GM12873 (cell line): ENCODE data around the gene RB1.

ENCODE experiments used
- TF ChIP-seq, protein P1 (sequence below): IDR thresholded peaks from 2 replicates; pipeline ENCODE4 v1.5.1; 2012; ENCODE audit warnings: low read depth, mild to moderate bottlenecking, moderate library complexity, low read length, control low read depth; ENCODE audit not compliant: insufficient read depth; ENCODE audit errors: missing control alignments

RB1 gene

DNA sequence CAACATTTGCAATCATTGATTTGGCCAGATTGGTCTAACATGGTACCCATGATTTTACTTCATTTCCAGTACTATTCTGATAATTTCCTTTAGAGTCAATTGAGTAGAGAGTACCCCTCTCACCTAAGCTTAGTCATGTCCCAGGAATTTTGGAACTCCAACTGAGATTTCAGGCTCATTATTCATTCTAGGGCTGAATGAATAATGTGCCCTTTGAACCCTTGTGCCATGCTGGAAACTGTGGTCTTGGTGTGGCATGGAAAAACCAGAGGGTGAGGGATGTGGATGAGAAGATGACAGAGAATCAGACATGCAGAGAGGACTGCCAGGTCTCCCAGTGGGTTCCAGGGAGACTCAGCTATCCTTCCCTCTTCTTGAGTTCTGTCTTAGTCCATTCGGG lies 40.4 kb upstream of the RB1 start:
- TF ChIP-seq, protein P1, sequence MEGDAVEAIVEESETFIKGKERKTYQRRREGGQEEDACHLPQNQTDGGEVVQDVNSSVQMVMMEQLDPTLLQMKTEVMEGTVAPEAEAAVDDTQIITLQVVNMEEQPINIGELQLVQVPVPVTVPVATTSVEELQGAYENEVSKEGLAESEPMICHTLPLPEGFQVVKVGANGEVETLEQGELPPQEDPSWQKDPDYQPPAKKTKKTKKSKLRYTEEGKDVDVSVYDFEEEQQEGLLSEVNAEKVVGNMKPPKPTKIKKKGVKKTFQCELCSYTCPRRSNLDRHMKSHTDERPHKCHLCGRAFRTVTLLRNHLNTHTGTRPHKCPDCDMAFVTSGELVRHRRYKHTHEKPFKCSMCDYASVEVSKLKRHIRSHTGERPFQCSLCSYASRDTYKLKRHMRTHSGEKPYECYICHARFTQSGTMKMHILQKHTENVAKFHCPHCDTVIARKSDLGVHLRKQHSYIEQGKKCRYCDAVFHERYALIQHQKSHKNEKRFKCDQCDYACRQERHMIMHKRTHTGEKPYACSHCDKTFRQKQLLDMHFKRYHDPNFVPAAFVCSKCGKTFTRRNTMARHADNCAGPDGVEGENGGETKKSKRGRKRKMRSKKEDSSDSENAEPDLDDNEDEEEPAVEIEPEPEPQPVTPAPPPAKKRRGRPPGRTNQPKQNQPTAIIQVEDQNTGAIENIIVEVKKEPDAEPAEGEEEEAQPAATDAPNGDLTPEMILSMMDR, result no peak

DNA sequence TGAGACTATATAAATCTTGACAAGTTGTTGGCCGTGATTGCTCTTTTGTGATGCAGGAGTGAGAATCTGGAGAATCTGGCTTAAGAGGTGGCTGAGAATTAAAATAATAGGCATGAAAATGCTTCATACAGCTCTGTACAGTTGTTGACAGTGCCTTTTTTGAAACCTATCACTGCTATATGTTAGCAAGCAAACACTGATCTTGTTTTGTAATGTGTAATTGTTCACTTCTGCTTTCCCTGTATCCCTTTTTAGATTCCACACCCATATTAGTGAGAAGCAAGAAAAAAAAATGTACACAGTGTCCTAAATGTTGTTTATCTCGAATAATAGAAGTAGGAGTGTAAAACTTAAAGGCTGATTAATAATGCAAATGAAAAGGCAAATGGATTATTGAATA lies 39.5 kb upstream of the RB1 start:
- TF ChIP-seq, protein P1, result no peak

DNA sequence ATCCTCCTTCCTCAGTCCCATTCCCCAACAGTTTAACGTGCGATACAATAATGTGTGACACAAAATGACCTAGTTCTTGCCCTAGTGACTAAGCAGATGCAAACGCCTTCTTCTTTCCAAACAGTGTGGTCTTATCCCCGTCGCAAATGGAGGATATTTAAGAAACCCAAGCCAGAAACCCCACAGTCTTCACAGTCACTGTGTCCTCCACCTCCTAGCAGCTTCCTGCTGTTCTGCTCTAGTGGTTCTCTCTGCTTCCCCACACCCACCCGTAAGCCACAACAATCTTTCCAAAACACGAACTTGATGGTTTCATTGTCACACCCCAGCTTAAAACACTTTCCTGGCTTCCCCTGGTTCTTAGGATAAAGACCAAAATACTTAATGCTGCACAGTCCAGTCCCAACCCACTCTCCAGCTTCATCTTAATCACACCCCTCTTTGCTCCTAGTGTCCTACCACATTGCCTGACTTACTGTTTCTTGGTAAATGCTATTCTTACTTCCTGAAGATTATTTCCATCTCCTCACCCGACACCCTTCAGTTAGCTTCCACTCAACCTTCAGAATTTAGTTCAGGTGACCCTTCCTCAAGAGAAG lies 38.2 kb upstream of the RB1 start:
- TF ChIP-seq, protein P1, result no peak

DNA sequence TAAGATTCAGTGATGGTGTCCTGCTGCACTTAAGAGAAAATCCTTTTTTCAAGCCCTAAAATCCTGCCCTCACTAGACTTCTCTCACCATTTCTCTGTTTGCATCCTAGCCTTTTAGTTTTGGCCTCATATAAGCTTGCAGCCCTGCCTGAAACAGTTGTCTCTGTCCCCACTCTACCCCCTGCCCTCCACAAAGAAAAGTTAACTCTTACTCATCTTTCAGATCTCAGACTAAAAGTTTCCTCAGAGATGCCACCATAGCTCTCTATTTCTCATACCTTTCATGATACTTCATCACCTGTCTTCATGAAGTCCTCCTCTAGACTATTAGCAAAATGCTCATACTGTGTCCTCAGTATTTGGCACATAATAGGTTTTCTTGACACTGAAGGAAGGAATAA lies 37.4 kb upstream of the RB1 start:
- TF ChIP-seq, protein P1, result no peak

GRCh38 chr13:48266701-48267639 lies 36.6 kb upstream of the RB1 start:
- TF ChIP-seq, protein P1, result no peak

GRCh38 chr13:48268019-48268418 lies 35.5 kb upstream of the RB1 start:
- TF ChIP-seq, protein P1, result no peak

DNA sequence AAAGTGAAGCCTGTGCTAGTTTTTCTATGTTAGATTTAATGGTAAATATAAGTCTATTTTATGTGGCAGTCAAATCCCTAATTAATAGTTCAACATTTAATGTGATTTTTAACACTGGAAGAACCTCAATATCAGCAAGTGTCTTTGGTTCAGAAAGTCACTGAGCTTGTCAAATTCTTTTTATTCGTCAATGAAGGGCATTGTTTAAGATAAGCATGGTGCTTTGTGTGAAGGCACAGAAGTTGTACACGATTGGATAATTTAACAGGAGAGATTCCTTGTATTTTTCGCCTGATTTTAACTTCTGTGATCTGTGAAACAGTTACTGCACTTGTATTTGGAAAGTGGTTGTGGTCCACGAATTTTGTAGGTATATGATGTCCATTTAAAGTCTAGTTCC lies 30.2 kb upstream of the RB1 start:
- TF ChIP-seq, protein P1, result no peak
